H4 (cell line): ENCODE data around the gene CCDC136. TPM values are rescaled to one million over a fixed set of nuclear protein-coding genes. Genes with fewer than 3 reads are reported as not detected.
A peak's percentile ranks its signal among the peaks of the same experiment; 100 is the strongest.

Source experiments
- DNase-seq: peaks from one replicate; pipeline ENCODE4 v3.0.0-alpha.2; 2015; ENCODE audit warnings: low spot score
- total RNA-seq: library from RNA; depleted of rRNA; stranded (reverse); fragments of >200 nt; shearing (Covaris generic); gene quantifications from 2 replicates; pipeline ENCODE4 v1.2.3, GENCODE V29; 2014; rRNA removed

Gene CCDC136
- 5.0 and 5.2 TPM in 2 replicates for total RNA-seq

GRCh38 chr7:128791121-128791971 lies at the start of gene CCDC136:
CCDC136 (plus strand) TSS chr7:128791968; CDS start chr7:128792412, 444 bp downstream.
- peak; percentile 42 for DNase-seq

GRCh38 chr7:128742206-128742605 lies 49.6 kb upstream of the CCDC136 start:
- DNase-seq = no peak

- DNase-seq = no peak
These were observed 48.5 kb upstream of the CCDC136 start for GRCh38 chr7:128743112-128743772.

- DNase-seq = no peak
These were observed 47.3 kb upstream of the CCDC136 start for GRCh38 chr7:128744366-128744905.

GRCh38 chr7:128745706-128746105 lies 46.1 kb upstream of the CCDC136 start:
- DNase-seq = no peak

GRCh38 chr7:128747327-128748079 lies 44.3 kb upstream of the CCDC136 start:
- no peak for DNase-seq

GRCh38 chr7:128752251-128752650 lies 39.5 kb upstream of the CCDC136 start:
- no peak for DNase-seq

- DNase-seq = no peak
These were observed 36.5 kb upstream of the CCDC136 start for GRCh38 chr7:128755075-128755818.

GRCh38 chr7:128755819-128756476 lies 35.8 kb upstream of the CCDC136 start:
- no peak for DNase-seq

- no peak for DNase-seq
These were observed 34.6 kb upstream of the CCDC136 start for GRCh38 chr7:128757203-128757602.

- no peak for DNase-seq
These were observed 33.2 kb upstream of the CCDC136 start for GRCh38 chr7:128758553-128758952.

GRCh38 chr7:128759242-128759641 lies 32.5 kb upstream of the CCDC136 start:
- DNase-seq = no peak

- DNase-seq = no peak
These were observed 28.2 kb upstream of the CCDC136 start for GRCh38 chr7:128763541-128763940.

- DNase-seq = no peak
These were observed 24.2 kb upstream of the CCDC136 start for GRCh38 chr7:128767475-128768110.

GRCh38 chr7:128770233-128770632 lies 21.5 kb upstream of the CCDC136 start:
- DNase-seq = no peak

GRCh38 chr7:128773604-128774003 lies 18.2 kb upstream of the CCDC136 start:
- no peak for DNase-seq

GRCh38 chr7:128774029-128774689 lies 17.6 kb upstream of the CCDC136 start:
- DNase-seq = no peak

- DNase-seq = no peak
These were observed 16.8 kb upstream of the CCDC136 start for GRCh38 chr7:128774921-128775320.

GRCh38 chr7:128775744-128776474 lies 15.9 kb upstream of the CCDC136 start, which contains the start of gene OPN1SW:
OPN1SW (minus strand) TSS chr7:128775794; CDS start chr7:128775781, 13 bp downstream.
- DNase-seq = no peak
